CD14-positive monocyte (primary cell): ENCODE results near the gene TSPAN18. TPM values are rescaled to one million over a fixed set of nuclear protein-coding genes. Genes with fewer than 3 reads are reported as not detected.

ENCODE experiments used
- DNase-seq, 3 donors: peaks; one replicate each; pipeline ENCODE4 v3.0.0-alpha.2; 2011 to 2022
- H2AFZ ChIP-seq: 2 replicates; pipeline ENCODE4 v1.6.0; 2012; ENCODE audit warnings: mild to moderate bottlenecking, low read depth, low read length, inconsistent platforms; ENCODE audit not compliant: insufficient read depth, poor library complexity, severe bottlenecking
- H3K27ac ChIP-seq, 2 donors: 1 replicate in 1 of 2; 2 replicates in 1 of 2; pipeline ENCODE4 v1.5.1; 2012 to 2013; ENCODE audit warnings: low read length in 2 of 2, control low read depth in 1 of 2, inconsistent platforms in 1 of 2, low read depth in 1 of 2, mild to moderate bottlenecking in 1 of 2
- H3K27me3 ChIP-seq, 2 donors: one replicate each; pipeline versions ENCODE4 v1.6.0 to v1.6.1; 2011 to 2013; ENCODE audit warnings: low read length in 2 of 2; ENCODE audit not compliant: control insufficient read depth in 2 of 2, insufficient read depth in 2 of 2
- H3K36me3 ChIP-seq, 2 donors: replicated peaks in 1 of 2; 1 replicate in 1 of 2; 2 replicates in 1 of 2; pipeline versions ENCODE4 v1.5.1 to v1.6.1; 2012 to 2013; ENCODE audit warnings: low read length in 2 of 2, control low read depth in 1 of 2, inconsistent platforms in 1 of 2, mild to moderate bottlenecking in 1 of 2; ENCODE audit not compliant: insufficient read depth in 2 of 2, control insufficient read depth in 1 of 2
- H3K4me1 ChIP-seq, 2 donors: 1 replicate in 1 of 2; 2 replicates in 1 of 2; pipeline versions ENCODE4 v1.5.1 to v1.6.1; 2012 to 2013; ENCODE audit warnings: low read length in 2 of 2, control low read depth in 1 of 2, inconsistent platforms in 1 of 2, mild to moderate bottlenecking in 1 of 2, moderate library complexity in 1 of 2; ENCODE audit not compliant: insufficient read depth in 2 of 2, control insufficient read depth in 1 of 2
- H3K4me2 ChIP-seq: replicated peaks from 2 replicates; pipeline ENCODE3; 2012; ENCODE audit warnings: low read length, moderate library complexity, mild to moderate bottlenecking; ENCODE audit not compliant: poor library complexity, severe bottlenecking; ENCODE audit errors: extremely low read depth
- H3K4me3 ChIP-seq, 3 experiments: fragments of 200-600 bp in 1 of 3; sonication (generic) in 1 of 3; replicated peaks in 1 of 3; 1 replicate in 2 of 3; 2 replicates in 1 of 3; pipeline ENCODE4 v1.5.1; 2011 to 2013; ENCODE audit warnings: low read length in 3 of 3, mild to moderate bottlenecking in 3 of 3, control low read depth in 2 of 3, low read depth in 2 of 3, inconsistent platforms in 1 of 3, moderate library complexity in 1 of 3
- H3K79me2 ChIP-seq: 2 replicates; pipeline ENCODE4 v1.6.0; 2012; ENCODE audit warnings: mild to moderate bottlenecking, control low read depth, inconsistent platforms, low read length, moderate library complexity; ENCODE audit not compliant: insufficient read depth
- H3K9ac ChIP-seq: 2 replicates; pipeline ENCODE4 v1.6.0; 2017; ENCODE audit warnings: low read length, mild to moderate bottlenecking; ENCODE audit not compliant: insufficient read depth, poor library complexity, severe bottlenecking
- H3K9me3 ChIP-seq, 2 donors: replicated peaks in 1 of 2; 1 replicate in 1 of 2; 2 replicates in 1 of 2; pipeline versions ENCODE4 v1.5.1 to v1.6.1; 2012 to 2013; ENCODE audit warnings: low read length in 2 of 2, control low read depth in 1 of 2; ENCODE audit not compliant: control insufficient read depth in 1 of 2, insufficient read depth in 1 of 2
- H4K20me1 ChIP-seq: 2 replicates; pipeline ENCODE4 v1.6.0; 2012; ENCODE audit warnings: mild to moderate bottlenecking, low read length, control low read depth, moderate library complexity; ENCODE audit not compliant: insufficient read depth
- H3K27ac Mint-ChIP-seq, 7 donors: one replicate each; pipeline ENCODE4 v1.8.0; 2020; ENCODE audit warnings: mild to moderate bottlenecking in 7 of 7, mixed read lengths in 7 of 7, moderate library complexity in 6 of 7, inconsistent platforms in 2 of 7
- H3K27me3 Mint-ChIP-seq, 3 donors: one replicate each; pipeline ENCODE4 v1.8.0; 2021 to 2022; ENCODE audit warnings: low read depth in 3 of 3, mild to moderate bottlenecking in 3 of 3, mixed read lengths in 3 of 3, moderate library complexity in 3 of 3, inconsistent platforms in 1 of 3
- H3K36me3 Mint-ChIP-seq, 2 donors: one replicate each; pipeline ENCODE4 v1.8.0; 2020; ENCODE audit warnings: mixed read lengths in 2 of 2, inconsistent platforms in 1 of 2, mild to moderate bottlenecking in 1 of 2
- H3K4me1 Mint-ChIP-seq: one replicate; pipeline ENCODE4 v1.8.0; 2020; ENCODE audit warnings: mild to moderate bottlenecking, mixed read lengths
- H3K4me3 Mint-ChIP-seq, 2 donors: one replicate each; pipeline ENCODE4 v1.8.0; 2020; ENCODE audit warnings: mild to moderate bottlenecking in 2 of 2, mixed read lengths in 2 of 2, moderate library complexity in 1 of 2
- H3K9me3 Mint-ChIP-seq, 7 donors: one replicate each; pipeline ENCODE4 v1.8.0; 2020 to 2022; ENCODE audit warnings: mixed read lengths in 7 of 7, mild to moderate bottlenecking in 6 of 7, moderate library complexity in 6 of 7, inconsistent platforms in 2 of 7
- WGBS: methylation state at CpG from one replicate; pipeline ENCODE4 v1.1.5; 2013; ENCODE audit warnings: missing lambda C conversion rate; ENCODE audit not compliant: insufficient coverage; 5-methylcytosine and 5-hydroxymethylcytosine counted together
- intact Hi-C, 2 donors: fragments of 100-400 bp; cut with micrococcal nuclease; formaldehyde crosslinking; loops; one replicate each; pipeline versions ENCODE4 v1.15.0 to v1.15.1; 2023
- polyA plus RNA-seq, 3 donors: library from polyadenylated mRNA; depleted of rRNA in 1 of 3; unstranded in 2 of 3; stranded (reverse) in 1 of 3; fragments of 300-500 nt in 2 of 3; fragments of >200 nt in 1 of 3; fragmentation: Illumina TruSeq in 2 of 3; gene quantifications; 1 replicate in 2 of 3; 2 replicates in 1 of 3; pipeline ENCODE4 v1.2.3, GENCODE V29; 2012 to 2021
- TF ChIP-seq, protein P1 (sequence below): fragments of 200-600 bp; IDR thresholded peaks from one replicate; pipeline ENCODE4 v1.8.0; 2022; ENCODE audit warnings: antibody characterized with exemption, mild to moderate bottlenecking

The TSPAN18 gene
- polyA plus RNA-seq, 3 donors: not detected

- TF ChIP-seq, protein P1, sequence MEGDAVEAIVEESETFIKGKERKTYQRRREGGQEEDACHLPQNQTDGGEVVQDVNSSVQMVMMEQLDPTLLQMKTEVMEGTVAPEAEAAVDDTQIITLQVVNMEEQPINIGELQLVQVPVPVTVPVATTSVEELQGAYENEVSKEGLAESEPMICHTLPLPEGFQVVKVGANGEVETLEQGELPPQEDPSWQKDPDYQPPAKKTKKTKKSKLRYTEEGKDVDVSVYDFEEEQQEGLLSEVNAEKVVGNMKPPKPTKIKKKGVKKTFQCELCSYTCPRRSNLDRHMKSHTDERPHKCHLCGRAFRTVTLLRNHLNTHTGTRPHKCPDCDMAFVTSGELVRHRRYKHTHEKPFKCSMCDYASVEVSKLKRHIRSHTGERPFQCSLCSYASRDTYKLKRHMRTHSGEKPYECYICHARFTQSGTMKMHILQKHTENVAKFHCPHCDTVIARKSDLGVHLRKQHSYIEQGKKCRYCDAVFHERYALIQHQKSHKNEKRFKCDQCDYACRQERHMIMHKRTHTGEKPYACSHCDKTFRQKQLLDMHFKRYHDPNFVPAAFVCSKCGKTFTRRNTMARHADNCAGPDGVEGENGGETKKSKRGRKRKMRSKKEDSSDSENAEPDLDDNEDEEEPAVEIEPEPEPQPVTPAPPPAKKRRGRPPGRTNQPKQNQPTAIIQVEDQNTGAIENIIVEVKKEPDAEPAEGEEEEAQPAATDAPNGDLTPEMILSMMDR: no peak
- H3K27ac ChIP-seq: no peak overlapping the region
- H3K36me3 ChIP-seq: no peaks in the 10 kb centered on the region
- Mint-ChIP-seq H3K4me3 (no peak overlapping the region), H3K9me3 (peaks cover 0 to 7% (median under 1%) of the 10 kb centered on the region in 7 donors), H3K27ac (no peak overlapping the region), H3K36me3 (no peaks in the 10 kb centered on the region), H3K4me1 (peaks cover 4% of the 10 kb centered on the region), H3K27me3 (peaks cover 5 to 8% (median 8%) of the 10 kb centered on the region in 3 donors)
- no peak for DNase-seq
- no peaks in the 10 kb centered on the region for H3K4me1 ChIP-seq
- no peaks in the 10 kb centered on the region for H4K20me1 ChIP-seq
- no peaks in the 10 kb centered on the region for H3K79me2 ChIP-seq
- no CpG with 5 or more reads among the region's 2 CpGs for WGBS
- no peaks in the 10 kb centered on the region for H3K9me3 ChIP-seq
- no peak overlapping the region for H2AFZ ChIP-seq
- no peak overlapping the region for H3K4me3 ChIP-seq
- no peak overlapping the region for H3K9ac ChIP-seq
- H3K27me3 ChIP-seq: no peaks in the 10 kb centered on the region
- H3K4me2 ChIP-seq: no peak overlapping the region
- intact Hi-C loops: no loop called here
Observed at GRCh38 chr11:44852159-44852747, 125.5 kb downstream of the TSPAN18 start.

DNA sequence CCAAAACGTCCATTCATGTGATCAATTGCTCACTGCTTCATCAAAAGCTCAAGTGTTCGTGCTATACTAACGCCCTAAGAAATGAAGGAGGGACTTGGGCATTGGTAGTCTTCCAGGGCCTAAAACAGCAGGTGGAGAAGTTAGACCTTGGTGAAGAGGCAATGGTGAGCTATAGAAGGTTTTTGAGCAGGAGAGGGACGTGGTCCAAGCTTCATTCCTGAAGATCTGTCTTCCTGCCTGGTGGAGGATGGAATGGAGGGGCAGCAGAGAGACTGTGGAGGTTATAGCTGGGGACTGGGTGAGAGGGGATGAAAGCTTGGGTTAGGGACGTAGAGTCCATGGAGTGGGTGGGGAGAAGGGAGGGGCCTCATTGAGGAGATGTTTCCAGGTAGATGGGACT is 126.2 kb downstream of the TSPAN18 start:
- Histone ChIP-seq H3K4me3 (no peak overlapping the region), H2AFZ (no peak overlapping the region), H4K20me1 (no peaks in the 10 kb centered on the region), H3K9ac (no peak overlapping the region), H3K4me2 (no peak overlapping the region), H3K79me2 (no peaks in the 10 kb centered on the region), H3K27ac (no peak overlapping the region), H3K27me3 (no peaks in the 10 kb centered on the region), H3K9me3 (no peaks in the 10 kb centered on the region), H3K36me3 (no peaks in the 10 kb centered on the region), H3K4me1 (no peaks in the 10 kb centered on the region)
- H3K27me3 Mint-ChIP-seq: peaks cover 10 to 15% (median 14%) of the 10 kb centered on the region in 3 donors
- TF ChIP-seq, protein P1: no peak
- H3K27ac Mint-ChIP-seq: no peak overlapping the region
- peaks cover 4% of the 10 kb centered on the region for H3K4me1 Mint-ChIP-seq
- H3K36me3 Mint-ChIP-seq: no peaks in the 10 kb centered on the region
- peaks cover 0 to 1% (median 0%) of the 10 kb centered on the region in 7 donors for H3K9me3 Mint-ChIP-seq
- no peak overlapping the region for H3K4me3 Mint-ChIP-seq
- WGBS: 87% methylated on average over 5 of the region's 5 CpGs
- intact Hi-C loops: no loop called here
- no peak for DNase-seq
